ENCODE data around the gene HECTD4.

The HECTD4 gene

DNA sequence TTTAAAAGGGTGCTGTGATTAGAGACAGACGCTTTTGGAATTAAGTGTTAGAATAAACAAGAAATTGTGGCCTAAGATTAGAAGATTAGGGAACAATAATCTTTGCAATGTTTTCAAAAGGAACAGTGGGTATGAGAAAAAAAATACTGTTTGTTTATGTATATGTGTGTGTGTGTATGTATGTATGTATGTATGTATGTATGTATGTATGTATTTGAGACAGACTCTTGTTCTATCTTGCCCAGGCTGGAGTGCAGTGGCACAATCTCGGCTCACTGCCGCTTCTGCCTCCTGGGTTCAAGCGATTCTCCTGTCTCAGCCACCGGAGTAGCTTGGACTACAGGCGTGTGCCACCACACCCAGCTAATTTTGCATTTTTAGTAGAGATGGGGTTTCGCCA lies 175.3 kb downstream of the HECTD4 start:
- Histone ChIP-seq H3K79me2 (ENCODE audit: insufficient read depth, low read depth) (no peaks in the 10 kb centered on the region), H2AFZ (ENCODE audit: low read depth) (no peak overlapping the region), H3K4me3 (IDR thresholded peaks at IDR 0.05; ENCODE audit: insufficient read depth, low read depth, low read length) (no peak overlapping the region), H3K9ac (no peak overlapping the region), H3K36me3 (ENCODE audit: insufficient read depth) (no peaks in the 10 kb centered on the region), H3K27ac (no peak overlapping the region), H3K4me2 (no peak overlapping the region), H4K20me1 (ENCODE audit: insufficient read depth) (no peaks in the 10 kb centered on the region), H3K4me1 (ENCODE audit: low read depth, poor library complexity, severe bottlenecking) (peaks cover 9% of the 10 kb centered on the region), H3K27me3 (ENCODE audit: insufficient read depth, low read depth) (no peaks in the 10 kb centered on the region)
- TF ChIP-seq, protein P1, sequence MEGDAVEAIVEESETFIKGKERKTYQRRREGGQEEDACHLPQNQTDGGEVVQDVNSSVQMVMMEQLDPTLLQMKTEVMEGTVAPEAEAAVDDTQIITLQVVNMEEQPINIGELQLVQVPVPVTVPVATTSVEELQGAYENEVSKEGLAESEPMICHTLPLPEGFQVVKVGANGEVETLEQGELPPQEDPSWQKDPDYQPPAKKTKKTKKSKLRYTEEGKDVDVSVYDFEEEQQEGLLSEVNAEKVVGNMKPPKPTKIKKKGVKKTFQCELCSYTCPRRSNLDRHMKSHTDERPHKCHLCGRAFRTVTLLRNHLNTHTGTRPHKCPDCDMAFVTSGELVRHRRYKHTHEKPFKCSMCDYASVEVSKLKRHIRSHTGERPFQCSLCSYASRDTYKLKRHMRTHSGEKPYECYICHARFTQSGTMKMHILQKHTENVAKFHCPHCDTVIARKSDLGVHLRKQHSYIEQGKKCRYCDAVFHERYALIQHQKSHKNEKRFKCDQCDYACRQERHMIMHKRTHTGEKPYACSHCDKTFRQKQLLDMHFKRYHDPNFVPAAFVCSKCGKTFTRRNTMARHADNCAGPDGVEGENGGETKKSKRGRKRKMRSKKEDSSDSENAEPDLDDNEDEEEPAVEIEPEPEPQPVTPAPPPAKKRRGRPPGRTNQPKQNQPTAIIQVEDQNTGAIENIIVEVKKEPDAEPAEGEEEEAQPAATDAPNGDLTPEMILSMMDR (conservative IDR thresholded peaks at IDR 0.05; ENCODE audit: low read depth, low read length), result no peak

DNA sequence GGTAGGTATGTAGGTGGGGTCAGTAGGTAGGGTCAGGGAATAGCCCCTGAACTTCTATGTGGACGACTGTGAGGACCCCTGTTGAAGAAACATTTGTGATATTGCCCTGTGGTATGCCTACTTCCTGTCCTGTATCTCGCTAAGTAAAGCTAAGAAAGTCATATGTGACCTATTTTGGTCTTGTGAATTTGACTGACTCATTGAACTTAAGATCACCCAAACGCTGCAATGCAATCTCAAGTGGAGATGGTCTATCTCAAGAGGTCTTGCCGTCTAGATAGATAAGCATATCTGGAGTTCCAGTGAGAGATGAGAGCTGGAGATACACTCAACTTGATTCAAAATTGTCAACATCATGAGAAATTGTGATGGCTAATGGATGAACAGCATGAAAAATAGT lies 183.1 kb downstream of the HECTD4 start:
- Histone ChIP-seq H4K20me1 (ENCODE audit: insufficient read depth) (no peaks in the 10 kb centered on the region), H3K27ac (no peak overlapping the region), H2AFZ (ENCODE audit: low read depth) (no peak overlapping the region), H3K4me2 (no peak overlapping the region), H3K79me2 (ENCODE audit: insufficient read depth, low read depth) (no peaks in the 10 kb centered on the region), H3K27me3 (ENCODE audit: insufficient read depth, low read depth) (no peaks in the 10 kb centered on the region), H3K4me3 (IDR thresholded peaks at IDR 0.05; ENCODE audit: insufficient read depth, low read depth, low read length) (no peak overlapping the region), H3K36me3 (ENCODE audit: insufficient read depth) (no peaks in the 10 kb centered on the region), H3K9ac (no peak overlapping the region), H3K4me1 (ENCODE audit: low read depth, poor library complexity, severe bottlenecking) (no peaks in the 10 kb centered on the region)
- TF ChIP-seq, protein P1 (conservative IDR thresholded peaks at IDR 0.05; ENCODE audit: low read depth, low read length), result no peak

DNA sequence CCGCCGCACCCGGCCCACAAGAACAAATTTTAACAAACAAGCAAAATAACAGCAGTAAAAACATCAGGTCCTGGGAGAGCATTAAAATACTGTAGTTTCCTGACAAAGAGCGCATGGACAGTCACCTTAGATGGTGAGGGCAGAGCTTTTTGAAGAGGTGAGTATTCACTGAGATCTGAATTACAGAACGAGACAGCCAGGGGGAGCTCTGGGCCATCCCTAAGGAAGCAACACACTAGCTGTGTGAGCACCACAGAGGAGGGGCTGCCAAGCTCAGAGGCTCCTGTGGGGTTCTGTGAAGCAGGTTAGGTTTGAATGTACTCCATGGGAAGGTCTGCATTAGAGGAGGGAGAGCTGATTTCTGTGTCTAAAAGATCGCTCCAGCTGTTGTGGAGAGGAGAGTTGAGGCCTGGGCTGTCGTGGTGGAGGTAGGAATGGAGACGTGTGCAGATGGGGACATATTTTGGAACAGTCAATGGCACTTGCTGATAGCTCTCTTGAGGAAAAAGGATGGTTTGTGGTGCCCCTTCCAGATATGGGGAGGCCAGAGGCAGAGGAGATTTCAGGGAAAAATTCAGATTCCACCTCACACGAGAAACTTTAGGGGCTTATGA lies 184.0 kb downstream of the HECTD4 start:
- no peak overlapping the region for H3K4me2 ChIP-seq
- H3K4me1 ChIP-seq (ENCODE audit: low read depth, poor library complexity, severe bottlenecking), result no peaks in the 10 kb centered on the region
- no peaks in the 10 kb centered on the region for H3K36me3 ChIP-seq (ENCODE audit: insufficient read depth)
- TF ChIP-seq, protein P1 (conservative IDR thresholded peaks at IDR 0.05; ENCODE audit: low read depth, low read length), result peak; percentile 70
- H4K20me1 ChIP-seq (ENCODE audit: insufficient read depth), result no peaks in the 10 kb centered on the region
- no peak overlapping the region for H2AFZ ChIP-seq (ENCODE audit: low read depth)
- H3K27me3 ChIP-seq (ENCODE audit: insufficient read depth, low read depth), result no peaks in the 10 kb centered on the region
- no peak overlapping the region for H3K9ac ChIP-seq
- no peak overlapping the region for H3K4me3 ChIP-seq (IDR thresholded peaks at IDR 0.05; ENCODE audit: insufficient read depth, low read depth, low read length)
- H3K79me2 ChIP-seq (ENCODE audit: insufficient read depth, low read depth), result no peaks in the 10 kb centered on the region
- no peak overlapping the region for H3K27ac ChIP-seq

DNA sequence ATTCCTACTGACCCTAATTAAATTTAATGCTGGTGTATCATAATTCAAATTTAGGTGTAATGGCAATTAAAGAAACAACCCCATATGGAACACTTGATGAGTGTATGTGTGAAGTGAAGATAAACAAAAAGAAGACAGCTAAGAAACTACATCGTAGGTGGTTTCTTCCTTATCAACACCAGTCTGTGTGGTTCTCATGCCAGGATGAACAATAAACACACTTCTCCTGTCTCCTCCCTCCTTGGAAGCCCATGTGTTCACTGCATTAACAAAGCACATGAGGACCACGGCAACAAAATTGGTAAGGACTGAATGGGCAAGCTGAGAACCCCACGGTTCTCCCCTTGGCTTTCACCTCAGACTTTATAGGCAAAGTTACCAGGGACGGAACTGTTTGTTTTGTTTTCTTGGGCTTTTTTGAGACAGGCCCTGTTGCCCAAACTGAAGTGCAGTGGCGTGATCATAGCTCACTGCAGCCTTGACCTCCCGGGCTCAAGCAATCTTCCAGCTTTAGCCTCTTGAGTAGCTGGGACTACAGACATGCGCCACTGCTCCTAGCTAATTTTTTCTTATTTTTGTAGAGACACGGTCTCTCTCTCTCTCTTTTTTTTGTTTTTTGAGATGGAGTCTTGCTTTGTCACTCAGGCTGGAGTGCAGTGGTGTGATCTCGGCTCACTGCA lies 185.9 kb downstream of the HECTD4 start:
- no peak overlapping the region for H3K27ac ChIP-seq
- no peak overlapping the region for H3K9ac ChIP-seq
- H3K4me1 ChIP-seq (ENCODE audit: low read depth, poor library complexity, severe bottlenecking), result no peaks in the 10 kb centered on the region
- no peaks in the 10 kb centered on the region for H4K20me1 ChIP-seq (ENCODE audit: insufficient read depth)
- no peak overlapping the region for H2AFZ ChIP-seq (ENCODE audit: low read depth)
- no peak overlapping the region for H3K4me2 ChIP-seq
- H3K4me3 ChIP-seq (IDR thresholded peaks at IDR 0.05; ENCODE audit: insufficient read depth, low read depth, low read length), result no peak overlapping the region
- TF ChIP-seq, protein P1 (conservative IDR thresholded peaks at IDR 0.05; ENCODE audit: low read depth, low read length), result no peak
- no peaks in the 10 kb centered on the region for H3K27me3 ChIP-seq (ENCODE audit: insufficient read depth, low read depth)
- H3K36me3 ChIP-seq (ENCODE audit: insufficient read depth), result no peaks in the 10 kb centered on the region
- H3K79me2 ChIP-seq (ENCODE audit: insufficient read depth, low read depth), result no peaks in the 10 kb centered on the region

Data from KMS-11 (cell line).